H1 (cell line): Measurements from ENCODE around the gene BHLHE23. TPM values are rescaled to one million over a fixed set of nuclear protein-coding genes. Genes with fewer than 3 reads are reported as not detected.
A peak's percentile ranks its signal among the peaks of the same experiment; 100 is the strongest.

ENCODE experiments used
- CTCF ChIA-PET: fragments of 300-600 bp; sonication (Branson Sonifier 250); formaldehyde crosslinking; loops from one replicate; lab custom pipeline; 2021; ENCODE audit not compliant: partially characterized antibody; lab: Charles Lee
- POLR2A ChIA-PET: fragments of 300-600 bp; sonication (Branson Sonifier 250); formaldehyde crosslinking; loops from one replicate; lab custom pipeline; 2021; ENCODE audit warnings: inconsistent platforms; ENCODE audit not compliant: partially characterized antibody; lab: Charles Lee
- DNase-seq, 2 experiments: peaks; one replicate each; pipeline versions ENCODE4 v3.0.0 to v3.0.0-alpha.2; 2010 to 2022; ENCODE audit warnings: low spot score in 2 of 2, low read depth in 1 of 2, mixed read lengths in 1 of 2
- FAIRE-seq: peaks from 2 replicates; lab custom pipeline; 2011; peaks lifted over from hg19 to GRCh38; lab: Jason Lieb, UNC
- H2AFZ ChIP-seq: 2 replicates; pipeline ENCODE4 v1.8.1; 2012; ENCODE audit warnings: low read length, inconsistent platforms
- H2AK5ac ChIP-seq: 2 replicates; pipeline ENCODE4 v1.6.1; 2013; ENCODE audit warnings: low read depth, low read length
- H2BK120ac ChIP-seq: replicated peaks from 2 replicates; pipeline ENCODE3; 2013; ENCODE audit warnings: low read depth, low read length, inconsistent platforms
- H2BK12ac ChIP-seq: 2 replicates; pipeline ENCODE4 v1.6.1; 2013; ENCODE audit warnings: low read depth, low read length
- H2BK15ac ChIP-seq: 2 replicates; pipeline ENCODE4 v1.6.1; 2013; ENCODE audit warnings: low read length
- H2BK20ac ChIP-seq: 2 replicates; pipeline ENCODE4 v1.6.1; 2013; ENCODE audit warnings: low read length
- H2BK5ac ChIP-seq: 2 replicates; pipeline ENCODE4 v1.6.1; 2013; ENCODE audit warnings: low read depth, low read length
- H3K14ac ChIP-seq: 2 replicates; pipeline ENCODE4 v1.6.1; 2013; ENCODE audit warnings: inconsistent platforms; ENCODE audit not compliant: insufficient read length
- H3K18ac ChIP-seq: 2 replicates; pipeline ENCODE4 v1.6.1; 2013; ENCODE audit warnings: low read length; ENCODE audit errors: extremely low read depth
- H3K23ac ChIP-seq: 2 replicates; pipeline ENCODE4 v1.6.1; 2013; ENCODE audit warnings: inconsistent platforms; ENCODE audit not compliant: insufficient read length
- H3K23me2 ChIP-seq: 2 replicates; pipeline ENCODE4 v1.6.1; 2013; ENCODE audit warnings: low read depth, low read length
- H3K27ac ChIP-seq: 2 replicates; pipeline ENCODE4 v1.6.1; 2011; ENCODE audit warnings: low read depth, low read length, inconsistent platforms
- H3K27me3 ChIP-seq, 4 experiments: replicated peaks in 1 of 4; 1 replicate in 1 of 4; 2 replicates in 3 of 4; pipeline versions ENCODE4 v1.6.1 to v1.8.1; 2011 to 2013; ENCODE audit warnings: low read length in 3 of 4, mild to moderate bottlenecking in 3 of 4, inconsistent platforms in 2 of 4, mixed read lengths in 2 of 4, moderate library complexity in 1 of 4; ENCODE audit not compliant: control insufficient read depth in 3 of 4, insufficient read depth in 3 of 4; ENCODE audit errors: extremely low read depth in 1 of 4
- H3K36me3 ChIP-seq, 4 experiments: 2 replicates each; pipeline versions ENCODE4 v1.6.1 to v1.8.1; 2011 to 2013; ENCODE audit warnings: mild to moderate bottlenecking in 4 of 4, low read length in 3 of 4, moderate library complexity in 2 of 4, control low read depth in 1 of 4, inconsistent platforms in 1 of 4; ENCODE audit not compliant: insufficient read depth in 4 of 4, control insufficient read depth in 2 of 4
- H3K4ac ChIP-seq: replicated peaks from 2 replicates; pipeline ENCODE3; 2013; ENCODE audit warnings: low read length, low read depth, mixed read lengths, inconsistent platforms; ENCODE audit not compliant: insufficient read length
- H3K4me1 ChIP-seq, 4 experiments: replicated peaks in 1 of 4; 1 replicate in 1 of 4; 2 replicates in 3 of 4; pipeline versions ENCODE4 v1.6.1 to v1.8.1; 2011 to 2013; ENCODE audit warnings: low read length in 3 of 4, inconsistent platforms in 2 of 4, mixed read lengths in 1 of 4; ENCODE audit not compliant: insufficient read depth in 4 of 4, control insufficient read depth in 3 of 4
- H3K4me2 ChIP-seq, 2 experiments: 2 replicates each; pipeline versions ENCODE4 v1.6.1 to v1.8.1; 2011 to 2013; ENCODE audit warnings: low read depth in 2 of 2, low read length in 2 of 2, control low read depth in 1 of 2, inconsistent platforms in 1 of 2, mild to moderate bottlenecking in 1 of 2; ENCODE audit not compliant: insufficient read depth in 1 of 2
- H3K4me3 ChIP-seq, 4 experiments: fragments of 200-600, 300-600 bp in 1 of 4; sonication (generic), shearing (Covaris generic), sonication (Bioruptor Twin) in 1 of 4; 2 replicates each; pipeline versions ENCODE4 v1.5.1 to v1.8.1; 2011 to 2016; ENCODE audit warnings: low read length in 4 of 4, low read depth in 3 of 4, control low read depth in 2 of 4, inconsistent platforms in 2 of 4, mild to moderate bottlenecking in 2 of 4, mixed read lengths in 1 of 4, moderate library complexity in 1 of 4; ENCODE audit not compliant: insufficient read depth in 2 of 4; ENCODE audit errors: extremely low read depth in 1 of 4
- H3K56ac ChIP-seq: replicated peaks from 2 replicates; pipeline ENCODE3; 2013; ENCODE audit warnings: low read depth, mild to moderate bottlenecking, mixed read lengths, low read length, inconsistent platforms; ENCODE audit not compliant: insufficient read length
- H3K79me1 ChIP-seq: 2 replicates; pipeline ENCODE4 v1.6.1; 2013; ENCODE audit warnings: low read depth, low read length, control low read depth
- H3K79me2 ChIP-seq, 2 experiments: 2 replicates each; pipeline versions ENCODE4 v1.6.1 to v1.8.1; 2012 to 2013; ENCODE audit warnings: low read length in 2 of 2, mild to moderate bottlenecking in 2 of 2, inconsistent platforms in 1 of 2; ENCODE audit not compliant: insufficient read depth in 2 of 2, control insufficient read depth in 1 of 2
- H3K9ac ChIP-seq, 4 experiments: replicated peaks in 1 of 4; 1 replicate in 1 of 4; 2 replicates in 3 of 4; pipeline versions ENCODE4 v1.6.1 to v1.8.1; 2011 to 2013; ENCODE audit warnings: low read depth in 3 of 4, low read length in 3 of 4, control low read depth in 2 of 4, mild to moderate bottlenecking in 2 of 4, moderate library complexity in 2 of 4, inconsistent platforms in 1 of 4; ENCODE audit errors: extremely low read depth in 1 of 4
- H3K9me3 ChIP-seq, 2 experiments: 2 replicates each; pipeline versions ENCODE4 v1.6.1 to v1.8.1; 2012 to 2013; ENCODE audit warnings: mild to moderate bottlenecking in 2 of 2, moderate library complexity in 2 of 2, control low read depth in 1 of 2, inconsistent platforms in 1 of 2, low read depth in 1 of 2, low read length in 1 of 2, mixed read lengths in 1 of 2; ENCODE audit not compliant: insufficient read depth in 2 of 2
- H4K20me1 ChIP-seq, 2 experiments: replicated peaks in 1 of 2; 2 replicates each; pipeline versions ENCODE3 to v1.8.1; 2011 to 2013; ENCODE audit warnings: inconsistent platforms in 2 of 2, low read length in 2 of 2, mild to moderate bottlenecking in 1 of 2; ENCODE audit not compliant: insufficient read depth in 2 of 2, control insufficient read depth in 1 of 2
- H4K5ac ChIP-seq: 2 replicates; pipeline ENCODE4 v1.6.1; 2013; ENCODE audit warnings: low read length, low read depth, mixed read lengths, inconsistent platforms; ENCODE audit not compliant: insufficient read length
- H4K8ac ChIP-seq: 2 replicates; pipeline ENCODE4 v1.8.0; 2013; ENCODE audit warnings: mild to moderate bottlenecking, moderate library complexity, low read length, inconsistent platforms; ENCODE audit not compliant: insufficient read depth; ENCODE audit errors: extremely low read depth
- H4K91ac ChIP-seq: replicated peaks from 2 replicates; pipeline ENCODE3; 2013; ENCODE audit warnings: low read length, mixed read lengths, inconsistent platforms; ENCODE audit not compliant: insufficient read length
- CHD2 ChIP-seq: IDR thresholded peaks from 2 replicates; pipeline ENCODE4 v1.6.1; 2012; ENCODE audit warnings: low read length, improper control_type of control experiment
- EZH2 ChIP-seq: fragments of 200-600 bp; sonication (generic); IDR thresholded peaks from 2 replicates; pipeline ENCODE4 v1.7.1; 2012; ENCODE audit warnings: low read depth, mild to moderate bottlenecking, moderate library complexity, low read length, inconsistent platforms; ENCODE audit not compliant: severe bottlenecking
- KDM1A ChIP-seq: fragments of 200-600, 300-600 bp; sonication (generic); IDR thresholded peaks from 2 replicates; pipeline ENCODE4 v1.7.1; 2016; ENCODE audit warnings: mild to moderate bottlenecking, low read length, borderline replicate concordance
- POLR2AphosphoS5 ChIP-seq: IDR thresholded peaks from 2 replicates; pipeline ENCODE4 v1.6.1; 2011; ENCODE audit warnings: low read depth, low read length
- RBBP5 ChIP-seq: IDR thresholded peaks from 2 replicates; pipeline ENCODE4 v1.7.1; 2012; ENCODE audit warnings: low read depth, mild to moderate bottlenecking, inconsistent platforms, low read length, moderate library complexity, borderline replicate concordance
- SUZ12 ChIP-seq: fragments of 200-600 bp; sonication (generic); IDR thresholded peaks from 2 replicates; pipeline ENCODE4 v1.6.1; 2012; ENCODE audit warnings: mild to moderate bottlenecking, inconsistent platforms, low read length, moderate library complexity, mixed read lengths
- USF2 ChIP-seq: IDR thresholded peaks from 2 replicates; pipeline ENCODE4 v1.6.1; 2011; ENCODE audit warnings: low read length, improper control_type of control experiment
- WGBS, 2 experiments: shearing (Covaris generic) in 1 of 2; methylation state at CpG; one replicate each; pipeline versions ENCODE4 v1.1.6 to v1.1.7; 2013 to 2015; ENCODE audit warnings: low lambda C conversion rate in 2 of 2, mixed read lengths in 2 of 2, inconsistent platforms in 1 of 2, low coverage in 1 of 2, missing lambda C conversion rate in 1 of 2; ENCODE audit not compliant: insufficient replicate concordance in 2 of 2, insufficient coverage in 1 of 2, insufficient read length in 1 of 2; ENCODE audit errors: extremely low coverage in 1 of 2, missing lambda C conversion rate in 1 of 2; 5-methylcytosine and 5-hydroxymethylcytosine counted together
- polyA plus RNA-seq, 7 experiments: library from polyadenylated mRNA; depleted of rRNA in 3 of 7; stranded (reverse) in 5 of 7; unstranded in 2 of 7; fragments of >200 nt in 5 of 7; fragments of 200-250 nt in 2 of 7; gene quantifications; 1 replicate in 5 of 7; 2 replicates in 1 of 7; 4 replicates in 1 of 7; pipeline versions ENCODE4 v1.2.1 to v1.2.3, GENCODE V29; 2011 to 2013; ENCODE audit warnings: missing spikeins in 2 of 7, mixed read lengths in 2 of 7
- total RNA-seq: library from RNA; stranded (reverse); fragmentation: NEBNext Ultra II Directional; extraction: Animal tissue kit (Norgen Biotek cat#: 25700); gene quantifications from 2 replicates; pipeline ENCODE4 v1.2.1, GENCODE V29; 2021

The BHLHE23 gene
- total and polyA plus RNA-seq, 2 of the 8 experiments (the other 6 are each of a cell fraction or from before 2014, with no cell fraction given): 0.47 TPM; not detected in 1

GRCh38 chr20:63005365-63005861, 1.4 kb downstream of the BHLHE23 start:
- peak overlapping the region in 1 of 4 experiments; percentile 47; a peak in 2 of 8 replicates for H3K4me3 ChIP-seq
- DNase-seq (no peak), FAIRE-seq (no peak)
- H2BK12ac ChIP-seq: peak overlapping the region; percentile 17; the same call in 1 of the 2 replicates
- ChIA-PET CTCF (interaction anchor here (1.7 to 2.9 kb wide), 2 partner anchors 18 to 35 kb away, joined by 5 to 14 read pairs; no protein-coding TSS in a partner anchor), POLR2A (interaction anchor here (0.7 to 3.9 kb wide), 7 partner anchors 9 to 619 kb away, joined by 3 to 12 read pairs (median 4); partner anchors contain the start of gene RPS21)
- peaks cover 4 to 6% of the 10 kb centered on the region in 2 experiments for H4K20me1 ChIP-seq
- H3K23ac ChIP-seq: no peak overlapping the region
- H3K9me3 ChIP-seq: no peaks in the 10 kb centered on the region; a peak in 1 of 4 replicates
- peaks cover 4% of the 10 kb centered on the region; the same call in 1 of the 2 replicates for H3K23me2 ChIP-seq
- H2BK20ac ChIP-seq: no peak overlapping the region
- H3K4ac ChIP-seq: no peak overlapping the region
- H3K18ac ChIP-seq: no peak overlapping the region
- H3K9ac ChIP-seq: no peak overlapping the region
- no peak overlapping the region for H4K5ac ChIP-seq
- no peak overlapping the region for H3K56ac ChIP-seq
- H3K36me3 ChIP-seq: peaks cover 0 to 16% (median 0%) of the 10 kb centered on the region in 4 experiments; a peak in 1 of 8 replicates
- H2BK5ac ChIP-seq: no peak overlapping the region
- H2AFZ ChIP-seq: no peak overlapping the region
- H3K4me2 ChIP-seq: peak overlapping the region; percentile 1 to 47; a peak in 2 of 4 replicates
- TF ChIP-seq USF2 (no peak), POLR2AphosphoS5 (no peak), KDM1A (no peak), CHD2 (no peak), SUZ12 (peak; percentile 97; the same call in 1 of the 2 replicates), EZH2 (peak; percentile 98), RBBP5 (0 out of 2 replicates have a peak, but pooled peaks have one; percentile 18)
- no peak overlapping the region for H2BK15ac ChIP-seq
- H3K27me3 ChIP-seq: peaks cover 60 to 85% (median 78%) of the 10 kb centered on the region in 4 experiments
- no peak overlapping the region for H2BK120ac ChIP-seq
- no peak overlapping the region for H2AK5ac ChIP-seq
- H3K79me1 ChIP-seq: no peaks in the 10 kb centered on the region
- no peak overlapping the region for H3K27ac ChIP-seq
- no peaks in the 10 kb centered on the region for H3K79me2 ChIP-seq
- H3K14ac ChIP-seq: no peak overlapping the region
- 11% methylated on average over 37 of the region's 43 CpGs; no CpG with 5 or more reads in 1 of the 2 experiments for WGBS, 2 experiments
- peaks cover 2 to 34% (median 19%) of the 10 kb centered on the region in 4 experiments for H3K4me1 ChIP-seq
- H4K91ac ChIP-seq: no peak overlapping the region
- H4K8ac ChIP-seq: no peak overlapping the region
